Measurements from ENCODE around the gene BMP6.

The BMP6 gene

DNA sequence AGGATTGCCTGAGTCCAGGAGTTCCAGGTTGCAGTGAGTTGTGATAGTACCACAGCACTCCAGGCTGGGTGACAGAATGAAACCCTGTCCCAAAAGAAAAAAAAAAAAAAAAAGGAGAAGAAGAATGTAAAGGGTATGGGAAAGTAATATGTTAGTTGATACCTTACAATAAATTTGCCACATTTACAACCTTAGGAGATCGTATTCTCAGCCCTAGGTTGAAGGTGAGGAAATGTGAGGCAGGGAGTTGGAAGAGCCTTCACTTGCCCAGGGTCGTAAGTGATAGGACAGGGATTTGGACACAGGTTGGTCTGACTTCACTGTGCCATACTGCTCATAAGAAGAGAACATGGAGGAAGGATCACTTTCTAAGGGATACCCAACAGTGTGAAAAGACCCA, 68.6 kb downstream of the BMP6 start:
- TF ChIP-seq, protein P1, sequence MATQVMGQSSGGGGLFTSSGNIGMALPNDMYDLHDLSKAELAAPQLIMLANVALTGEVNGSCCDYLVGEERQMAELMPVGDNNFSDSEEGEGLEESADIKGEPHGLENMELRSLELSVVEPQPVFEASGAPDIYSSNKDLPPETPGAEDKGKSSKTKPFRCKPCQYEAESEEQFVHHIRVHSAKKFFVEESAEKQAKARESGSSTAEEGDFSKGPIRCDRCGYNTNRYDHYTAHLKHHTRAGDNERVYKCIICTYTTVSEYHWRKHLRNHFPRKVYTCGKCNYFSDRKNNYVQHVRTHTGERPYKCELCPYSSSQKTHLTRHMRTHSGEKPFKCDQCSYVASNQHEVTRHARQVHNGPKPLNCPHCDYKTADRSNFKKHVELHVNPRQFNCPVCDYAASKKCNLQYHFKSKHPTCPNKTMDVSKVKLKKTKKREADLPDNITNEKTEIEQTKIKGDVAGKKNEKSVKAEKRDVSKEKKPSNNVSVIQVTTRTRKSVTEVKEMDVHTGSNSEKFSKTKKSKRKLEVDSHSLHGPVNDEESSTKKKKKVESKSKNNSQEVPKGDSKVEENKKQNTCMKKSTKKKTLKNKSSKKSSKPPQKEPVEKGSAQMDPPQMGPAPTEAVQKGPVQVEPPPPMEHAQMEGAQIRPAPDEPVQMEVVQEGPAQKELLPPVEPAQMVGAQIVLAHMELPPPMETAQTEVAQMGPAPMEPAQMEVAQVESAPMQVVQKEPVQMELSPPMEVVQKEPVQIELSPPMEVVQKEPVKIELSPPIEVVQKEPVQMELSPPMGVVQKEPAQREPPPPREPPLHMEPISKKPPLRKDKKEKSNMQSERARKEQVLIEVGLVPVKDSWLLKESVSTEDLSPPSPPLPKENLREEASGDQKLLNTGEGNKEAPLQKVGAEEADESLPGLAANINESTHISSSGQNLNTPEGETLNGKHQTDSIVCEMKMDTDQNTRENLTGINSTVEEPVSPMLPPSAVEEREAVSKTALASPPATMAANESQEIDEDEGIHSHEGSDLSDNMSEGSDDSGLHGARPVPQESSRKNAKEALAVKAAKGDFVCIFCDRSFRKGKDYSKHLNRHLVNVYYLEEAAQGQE (IDR thresholded peaks at IDR 0.05; ENCODE audit: insufficient read depth in 1 of 2, low read depth in 2 of 2, low read length in 2 of 2), result no peak
- TF ChIP-seq SIN3A (IDR thresholded peaks at IDR 0.05; ENCODE audit: borderline replicate concordance, insufficient read depth, low read length), result no peak
- TF ChIP-seq FOXP2 (optimal IDR thresholded peaks at IDR 0.05; ENCODE audit: borderline replicate concordance, extremely low read depth, extremely low read length, insufficient read depth), result no peak
- TF ChIP-seq POLR2AphosphoS5 (IDR thresholded peaks at IDR 0.05; ENCODE audit: low read depth, low read length), result no peak
- no peak for TF ChIP-seq TAF1 (IDR thresholded peaks at IDR 0.05; ENCODE audit: borderline replicate concordance, insufficient read depth, low read length)

DNA sequence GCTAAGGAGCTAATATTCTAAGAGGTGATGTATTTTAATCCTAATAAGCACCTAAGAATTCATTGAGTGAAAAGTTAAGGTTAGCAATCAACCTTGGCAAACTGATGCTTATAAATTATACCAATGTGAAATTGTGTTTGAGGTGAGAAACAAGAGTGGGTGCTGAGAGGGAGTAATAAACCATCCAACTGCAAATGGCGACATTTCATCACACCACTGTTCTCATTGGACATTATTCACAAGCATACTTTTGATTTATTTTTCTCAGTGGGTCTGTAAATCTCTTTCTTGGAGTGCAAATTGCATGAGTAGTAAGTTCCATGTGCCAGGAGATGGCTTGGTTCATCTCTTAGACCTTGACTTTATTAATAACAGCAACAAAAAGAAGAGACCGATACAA, 71.5 kb downstream of the BMP6 start:
- no peak for TF ChIP-seq POLR2AphosphoS5 (IDR thresholded peaks at IDR 0.05; ENCODE audit: low read depth, low read length)
- TF ChIP-seq, protein P1 (IDR thresholded peaks at IDR 0.05; ENCODE audit: insufficient read depth in 1 of 2, low read depth in 2 of 2, low read length in 2 of 2), result no peak

DNA sequence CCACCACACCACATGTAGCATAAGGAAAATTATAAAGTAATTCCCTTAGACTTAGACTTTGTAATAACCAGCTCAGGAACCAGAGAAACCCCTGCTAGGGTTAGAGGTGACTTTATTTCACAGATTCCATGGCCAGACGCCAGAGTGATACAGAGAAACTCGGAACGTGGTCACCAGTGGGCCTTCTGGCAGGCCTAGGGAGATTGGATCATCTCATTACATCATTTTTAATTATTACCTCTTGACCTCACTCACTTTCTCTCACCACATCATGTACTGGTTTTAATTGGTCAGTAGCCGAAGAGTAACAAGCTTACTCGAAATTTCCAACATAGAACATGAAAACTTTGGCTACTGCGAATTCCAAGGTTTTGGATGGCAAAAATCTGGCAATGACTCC, 72.9 kb downstream of the BMP6 start:
- TF ChIP-seq TAF1 (IDR thresholded peaks at IDR 0.05; ENCODE audit: borderline replicate concordance, insufficient read depth, low read length), result no peak
- TF ChIP-seq SIN3A (IDR thresholded peaks at IDR 0.05; ENCODE audit: borderline replicate concordance, insufficient read depth, low read length), result no peak
- TF ChIP-seq POLR2AphosphoS5 (IDR thresholded peaks at IDR 0.05; ENCODE audit: low read depth, low read length), result no peak
- no peak for TF ChIP-seq FOXP2 (optimal IDR thresholded peaks at IDR 0.05; ENCODE audit: borderline replicate concordance, extremely low read depth, extremely low read length, insufficient read depth)
- TF ChIP-seq, protein P1 (IDR thresholded peaks at IDR 0.05; ENCODE audit: insufficient read depth in 1 of 2, low read depth in 2 of 2, low read length in 2 of 2), result no peak

DNA sequence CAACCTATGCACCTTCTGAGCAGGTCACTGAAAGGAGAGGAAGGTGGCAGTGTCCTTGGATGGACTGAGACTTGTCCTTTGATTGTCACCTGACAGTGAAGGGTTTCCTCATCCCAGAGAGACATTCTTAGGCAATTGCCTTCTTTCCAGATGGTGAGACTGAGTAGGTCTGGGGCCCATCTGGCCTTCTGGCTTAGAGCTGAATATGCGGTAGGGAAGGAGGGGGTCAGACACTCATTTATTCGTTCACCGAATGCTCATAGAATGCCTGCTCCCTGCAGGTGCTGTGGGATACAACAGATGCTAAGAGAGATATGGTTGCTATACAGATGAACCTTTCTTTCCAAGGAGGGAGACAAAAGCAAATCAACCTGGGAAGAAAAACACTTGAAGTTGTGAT, 76.8 kb downstream of the BMP6 start:
- TF ChIP-seq, protein P1 (IDR thresholded peaks at IDR 0.05; ENCODE audit: insufficient read depth in 1 of 2, low read depth in 2 of 2, low read length in 2 of 2), result no peak
- no peak for TF ChIP-seq POLR2AphosphoS5 (IDR thresholded peaks at IDR 0.05; ENCODE audit: low read depth, low read length)
- TF ChIP-seq TAF1 (IDR thresholded peaks at IDR 0.05; ENCODE audit: borderline replicate concordance, insufficient read depth, low read length), result no peak
- no peak for TF ChIP-seq SIN3A (IDR thresholded peaks at IDR 0.05; ENCODE audit: borderline replicate concordance, insufficient read depth, low read length)
- no peak for TF ChIP-seq FOXP2 (optimal IDR thresholded peaks at IDR 0.05; ENCODE audit: borderline replicate concordance, extremely low read depth, extremely low read length, insufficient read depth)

DNA sequence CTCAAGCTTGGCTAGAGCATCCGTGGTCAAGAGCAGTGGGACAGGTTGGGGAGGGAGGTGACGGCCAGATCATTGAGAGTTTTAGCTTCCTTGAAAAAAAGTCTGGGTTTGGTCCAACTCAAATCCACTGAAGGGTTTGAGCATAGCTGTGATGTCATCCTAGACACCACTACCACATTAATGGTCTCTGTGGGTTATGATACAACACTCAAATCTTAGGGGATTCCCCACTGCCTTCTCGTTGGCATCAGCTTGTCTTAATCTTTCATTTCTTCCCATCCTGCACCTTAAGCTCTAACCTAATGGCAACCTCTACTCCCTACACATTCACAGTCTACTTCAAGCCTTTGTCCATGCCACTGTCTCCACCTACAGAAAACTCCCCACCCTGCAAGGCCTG, 77.3 kb downstream of the BMP6 start:
- TF ChIP-seq, protein P1 (IDR thresholded peaks at IDR 0.05; ENCODE audit: insufficient read depth in 1 of 2, low read depth in 2 of 2, low read length in 2 of 2), result no peak
- TF ChIP-seq TAF1 (IDR thresholded peaks at IDR 0.05; ENCODE audit: borderline replicate concordance, insufficient read depth, low read length) (no peak), FOXP2 (optimal IDR thresholded peaks at IDR 0.05; ENCODE audit: borderline replicate concordance, extremely low read depth, extremely low read length, insufficient read depth) (no peak), SIN3A (IDR thresholded peaks at IDR 0.05; ENCODE audit: borderline replicate concordance, insufficient read depth, low read length) (no peak), POLR2AphosphoS5 (IDR thresholded peaks at IDR 0.05; ENCODE audit: low read depth, low read length) (no peak)
